RWPE1 (cell line): ENCODE results near the gene MEGF11.

Experiments
- CTCF ChIA-PET: fragments of 350-600 bp; sonication (Branson Sonifier 250); formaldehyde crosslinking; extraction: SDS; loops from one replicate; lab custom pipeline; 2021; lab: Yijun Ruan, JAX
- POLR2A ChIA-PET: fragments of 400-600 bp; formaldehyde crosslinking; extraction: SDS; loops from one replicate; lab custom pipeline; 2020; ENCODE audit warnings: antibody characterized with exemption; ENCODE audit not compliant: low non-redundant PET; lab: Yijun Ruan, JAX
- DNase-seq: peaks from one replicate; pipeline ENCODE4 v3.0.0; 2012; ENCODE audit warnings: low spot score
- H3K27ac ChIP-seq: fragments of 450-650 bp; 2 replicates; pipeline ENCODE4 v1.5.1; 2017
- CTCF ChIP-seq: fragments of 450-650 bp; conservative IDR thresholded peaks from 2 replicates; pipeline ENCODE4 v1.5.1; 2017; ENCODE audit warnings: low read depth, mild to moderate bottlenecking

Gene MEGF11

GRCh38 chr15:65931221-65931620 is 322.3 kb downstream of the MEGF11 start:
- CTCF ChIA-PET: interaction anchor here (0.7 kb wide), 1 partner anchor 261 kb away, joined by 3 read pairs; no protein-coding TSS in a partner anchor

GRCh38 chr15:65930134-65930533 is 323.4 kb downstream of the MEGF11 start:
- DNase-seq: no peak
- ChIA-PET POLR2A (no interaction called here), CTCF (interaction anchor here (0.7 kb wide), 1 partner anchor 9 kb away, joined by 3 read pairs; no protein-coding TSS in a partner anchor)
- no peak overlapping the region for H3K27ac ChIP-seq
- no peak for TF ChIP-seq CTCF

More at GRCh38 chr15:65931221-65931620, 322.3 kb downstream of the MEGF11 start:
- DNase-seq: no peak
- no peak overlapping the region for H3K27ac ChIP-seq
- TF ChIP-seq CTCF: no peak
- POLR2A ChIA-PET: no interaction called here

GRCh38 chr15:65929573-65929972 is 324.0 kb downstream of the MEGF11 start:
- ChIA-PET POLR2A (no interaction called here), CTCF (interaction anchor here (0.7 kb wide), 1 partner anchor 10 kb away, joined by 3 read pairs; no protein-coding TSS in a partner anchor)
- DNase-seq: no peak
- no peak for TF ChIP-seq CTCF
- H3K27ac ChIP-seq: no peak overlapping the region

- ChIA-PET POLR2A (no interaction called here), CTCF (interaction anchor here (0.7 kb wide), 1 partner anchor 306 kb away, joined by 5 read pairs; no protein-coding TSS in a partner anchor)
- no peak for TF ChIP-seq CTCF
- no peak for DNase-seq
- H3K27ac ChIP-seq: no peak overlapping the region
Measured at GRCh38 chr15:65927545-65927944, 326.0 kb downstream of the MEGF11 start.

GRCh38 chr15:65926899-65927298 is 326.7 kb downstream of the MEGF11 start:
- TF ChIP-seq CTCF: no peak
- DNase-seq: no peak
- CTCF ChIA-PET: no interaction called here
- no peak overlapping the region for H3K27ac ChIP-seq
- POLR2A ChIA-PET: no interaction called here

GRCh38 chr15:65926459-65926858 is 327.1 kb downstream of the MEGF11 start:
- no peak for TF ChIP-seq CTCF
- POLR2A ChIA-PET: no interaction called here
- no peak for DNase-seq
- CTCF ChIA-PET: no interaction called here
- H3K27ac ChIP-seq: no peak overlapping the region
